ENCODE measurements around the gene PEMT.

PEMT gene

DNA sequence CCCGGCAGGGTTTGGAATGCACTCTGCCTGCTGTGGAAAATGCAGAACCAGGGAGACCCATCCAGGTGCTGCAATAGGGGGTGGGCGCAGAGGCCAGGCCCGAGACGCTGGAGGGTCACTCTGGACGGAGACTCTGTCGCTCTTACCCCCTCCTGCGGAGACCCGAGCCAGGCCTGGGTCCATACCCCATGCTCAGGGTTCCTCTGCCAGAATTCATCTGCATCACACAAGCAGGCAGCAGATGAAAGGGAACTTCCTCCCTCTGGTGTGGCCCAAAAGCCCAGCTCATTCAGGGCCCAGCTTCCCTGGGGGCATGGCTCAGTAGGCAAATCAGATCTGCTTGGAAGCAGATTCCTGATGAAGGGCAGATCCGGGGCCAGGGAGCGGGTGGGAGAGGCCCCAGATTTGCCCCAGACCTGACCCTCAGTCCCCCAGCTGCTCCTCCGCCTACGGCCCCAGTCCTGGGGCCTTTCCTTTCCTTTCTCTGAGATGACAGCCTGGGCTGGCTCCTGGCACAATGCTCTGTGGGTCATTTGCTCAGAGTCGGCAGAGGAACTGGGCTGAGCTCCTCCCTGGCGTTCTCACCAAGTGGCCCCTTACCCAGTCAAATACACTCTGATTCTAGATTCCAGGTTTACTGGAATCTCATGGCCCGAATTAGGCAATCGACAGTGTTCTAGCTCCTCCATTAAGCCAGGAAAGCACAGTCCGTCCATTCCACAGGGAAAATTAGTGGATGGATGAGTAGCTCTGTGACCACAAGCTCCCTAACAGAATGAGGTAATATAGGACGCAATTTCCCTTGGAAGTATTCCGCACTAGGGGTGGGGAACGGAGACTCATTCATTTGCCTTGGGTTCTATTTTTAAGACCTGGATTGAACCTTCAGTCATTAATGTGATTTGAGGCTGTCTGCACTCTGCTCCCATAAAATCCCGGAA, 76.2 kb downstream of the PEMT start:
- in situ Hi-C loops (cut with HindIII; ENCODE audit: low pct_ligation_motif_present, low sequenced_read_pairs), result no loop called here
- no peaks in the 10 kb centered on the region for H3K27me3 ChIP-seq (replicated peaks)
- TF ChIP-seq, protein P1, sequence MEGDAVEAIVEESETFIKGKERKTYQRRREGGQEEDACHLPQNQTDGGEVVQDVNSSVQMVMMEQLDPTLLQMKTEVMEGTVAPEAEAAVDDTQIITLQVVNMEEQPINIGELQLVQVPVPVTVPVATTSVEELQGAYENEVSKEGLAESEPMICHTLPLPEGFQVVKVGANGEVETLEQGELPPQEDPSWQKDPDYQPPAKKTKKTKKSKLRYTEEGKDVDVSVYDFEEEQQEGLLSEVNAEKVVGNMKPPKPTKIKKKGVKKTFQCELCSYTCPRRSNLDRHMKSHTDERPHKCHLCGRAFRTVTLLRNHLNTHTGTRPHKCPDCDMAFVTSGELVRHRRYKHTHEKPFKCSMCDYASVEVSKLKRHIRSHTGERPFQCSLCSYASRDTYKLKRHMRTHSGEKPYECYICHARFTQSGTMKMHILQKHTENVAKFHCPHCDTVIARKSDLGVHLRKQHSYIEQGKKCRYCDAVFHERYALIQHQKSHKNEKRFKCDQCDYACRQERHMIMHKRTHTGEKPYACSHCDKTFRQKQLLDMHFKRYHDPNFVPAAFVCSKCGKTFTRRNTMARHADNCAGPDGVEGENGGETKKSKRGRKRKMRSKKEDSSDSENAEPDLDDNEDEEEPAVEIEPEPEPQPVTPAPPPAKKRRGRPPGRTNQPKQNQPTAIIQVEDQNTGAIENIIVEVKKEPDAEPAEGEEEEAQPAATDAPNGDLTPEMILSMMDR (IDR thresholded peaks at IDR 0.05; ENCODE audit: low read depth, low read length, missing control alignments), result no peak
- no peak overlapping the region for H3K4me3 ChIP-seq (ENCODE audit: low read depth, low read length)
- H3K36me3 ChIP-seq (replicated peaks), result no peaks in the 10 kb centered on the region
- H3K27ac ChIP-seq, result no peak overlapping the region
- no peak for DNase-seq

DNA sequence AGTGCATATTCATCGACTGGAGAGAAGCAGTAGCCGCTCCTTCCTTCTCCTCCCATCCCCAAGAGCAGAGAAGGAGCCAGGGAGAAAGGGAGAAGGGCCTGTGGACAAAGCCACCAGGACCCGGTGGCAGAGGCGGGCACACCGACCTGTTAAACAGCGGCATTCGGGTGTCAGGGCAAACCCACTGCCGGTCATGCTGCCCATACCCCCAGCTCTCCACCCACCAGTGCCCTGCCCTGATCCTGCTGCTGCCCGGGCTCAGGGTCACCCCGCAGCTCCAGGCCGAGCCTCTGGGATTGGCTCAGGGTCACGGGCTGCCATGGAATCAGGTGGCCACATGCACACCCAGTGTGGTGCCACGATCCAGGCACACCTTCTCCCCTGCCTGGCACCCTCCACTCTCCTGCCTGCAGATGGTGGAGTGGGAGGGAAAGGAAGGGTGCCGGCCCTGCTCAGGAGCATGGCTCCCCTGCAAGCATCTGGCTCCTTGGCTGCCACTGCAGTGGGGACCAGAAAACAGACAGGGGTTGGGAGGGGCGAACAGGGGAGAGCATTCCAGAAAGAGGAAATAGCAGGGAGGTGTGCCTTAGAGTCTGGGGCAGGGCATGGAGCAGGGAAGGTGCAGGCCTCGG, 77.0 kb downstream of the PEMT start:
- Histone ChIP-seq H3K27me3 (replicated peaks) (no peaks in the 10 kb centered on the region), H3K36me3 (replicated peaks) (no peaks in the 10 kb centered on the region), H3K27ac (no peak overlapping the region), H3K4me3 (ENCODE audit: low read depth, low read length) (no peak overlapping the region)
- in situ Hi-C loops (cut with HindIII; ENCODE audit: low pct_ligation_motif_present, low sequenced_read_pairs), result no loop called here
- TF ChIP-seq, protein P1 (IDR thresholded peaks at IDR 0.05; ENCODE audit: low read depth, low read length, missing control alignments), result no peak
- DNase-seq, result no peak

- H3K27ac ChIP-seq, result no peak overlapping the region
- H3K36me3 ChIP-seq (replicated peaks), result no peaks in the 10 kb centered on the region
- in situ Hi-C loops (cut with HindIII; ENCODE audit: low pct_ligation_motif_present, low sequenced_read_pairs), result no loop called here
- H3K27me3 ChIP-seq (replicated peaks), result no peaks in the 10 kb centered on the region
- DNase-seq, result no peak
- TF ChIP-seq, protein P1 (IDR thresholded peaks at IDR 0.05; ENCODE audit: low read depth, low read length, missing control alignments), result no peak
- no peak overlapping the region for H3K4me3 ChIP-seq (ENCODE audit: low read depth, low read length)
Observed at GRCh38 chr17:17513626-17514025, 77.9 kb downstream of the PEMT start.

DNA sequence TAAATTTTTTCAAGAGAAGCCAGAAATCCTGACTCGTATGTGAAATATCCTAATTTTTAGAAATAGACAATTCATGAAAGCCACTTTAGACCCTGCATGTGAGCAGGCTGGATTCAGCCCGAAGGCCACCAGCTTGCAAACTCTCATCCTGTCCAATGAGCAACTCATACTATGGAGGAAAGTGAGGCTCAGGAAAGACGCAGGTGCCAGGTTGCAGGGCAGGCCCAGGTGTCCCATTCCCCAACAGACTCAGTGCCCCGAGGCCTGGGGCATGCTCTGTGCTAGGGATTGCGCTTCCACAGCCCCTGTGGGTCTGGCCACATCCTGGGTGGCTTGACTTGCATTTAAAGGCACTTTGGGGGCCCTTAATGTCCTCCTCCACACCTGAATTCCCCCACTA, 78.6 kb downstream of the PEMT start:
- H3K27ac ChIP-seq, result no peak overlapping the region
- H3K36me3 ChIP-seq (replicated peaks), result no peaks in the 10 kb centered on the region
- TF ChIP-seq, protein P1 (IDR thresholded peaks at IDR 0.05; ENCODE audit: low read depth, low read length, missing control alignments), result no peak
- in situ Hi-C loops (cut with HindIII; ENCODE audit: low pct_ligation_motif_present, low sequenced_read_pairs), result no loop called here
- DNase-seq, result no peak
- H3K27me3 ChIP-seq (replicated peaks), result no peaks in the 10 kb centered on the region
- no peak overlapping the region for H3K4me3 ChIP-seq (ENCODE audit: low read depth, low read length)

GRCh38 chr17:17511881-17512858, 79.3 kb downstream of the PEMT start:
- TF ChIP-seq, protein P1 (IDR thresholded peaks at IDR 0.05; ENCODE audit: low read depth, low read length, missing control alignments), result no peak
- Histone ChIP-seq H3K27ac (no peak overlapping the region), H3K27me3 (replicated peaks) (no peaks in the 10 kb centered on the region), H3K36me3 (replicated peaks) (no peaks in the 10 kb centered on the region), H3K4me3 (ENCODE audit: low read depth, low read length) (no peak overlapping the region)
- peak; percentile 85 for DNase-seq
- in situ Hi-C loops (cut with HindIII; ENCODE audit: low pct_ligation_motif_present, low sequenced_read_pairs), result no loop called here
